Brain microvascular endothelial cell (primary cell): ENCODE measurements around the gene FH.

Source experiments
- DNase-seq: peaks from one replicate; pipeline ENCODE4 v3.0.0-alpha.2; 2020
- H3K27ac ChIP-seq: fragments of 250-450 bp; sonication (Bioruptor Pico); 2 replicates; pipeline ENCODE4 v1.5.1; 2020; ENCODE audit warnings: mild to moderate bottlenecking, moderate library complexity
- H3K27me3 ChIP-seq: fragments of 250-450 bp; sonication (Bioruptor Pico); replicated peaks from 2 replicates; pipeline ENCODE4 v1.5.1; 2020; ENCODE audit warnings: mild to moderate bottlenecking
- H3K36me3 ChIP-seq: fragments of 250-450 bp; sonication (Bioruptor Pico); replicated peaks from 2 replicates; pipeline ENCODE4 v1.5.1; 2020; ENCODE audit warnings: mild to moderate bottlenecking
- H3K4me3 ChIP-seq: 2 replicates; pipeline ENCODE4 v1.5.1; 2011; ENCODE audit warnings: low read depth, mild to moderate bottlenecking, control low read depth, low read length, moderate library complexity
- in situ Hi-C: cut with HindIII; loops from 2 replicates; pipeline ENCODE4 v1.10.0; 2017; ENCODE audit warnings: low sequenced_read_pairs, low pct_ligation_motif_present
- TF ChIP-seq, protein P1 (sequence below): IDR thresholded peaks from 2 replicates; pipeline ENCODE4 v1.5.1; 2011; ENCODE audit warnings: low read depth, mild to moderate bottlenecking, moderate library complexity, low read length, control low read depth, inconsistent platforms; ENCODE audit errors: missing control alignments

The FH gene

DNA sequence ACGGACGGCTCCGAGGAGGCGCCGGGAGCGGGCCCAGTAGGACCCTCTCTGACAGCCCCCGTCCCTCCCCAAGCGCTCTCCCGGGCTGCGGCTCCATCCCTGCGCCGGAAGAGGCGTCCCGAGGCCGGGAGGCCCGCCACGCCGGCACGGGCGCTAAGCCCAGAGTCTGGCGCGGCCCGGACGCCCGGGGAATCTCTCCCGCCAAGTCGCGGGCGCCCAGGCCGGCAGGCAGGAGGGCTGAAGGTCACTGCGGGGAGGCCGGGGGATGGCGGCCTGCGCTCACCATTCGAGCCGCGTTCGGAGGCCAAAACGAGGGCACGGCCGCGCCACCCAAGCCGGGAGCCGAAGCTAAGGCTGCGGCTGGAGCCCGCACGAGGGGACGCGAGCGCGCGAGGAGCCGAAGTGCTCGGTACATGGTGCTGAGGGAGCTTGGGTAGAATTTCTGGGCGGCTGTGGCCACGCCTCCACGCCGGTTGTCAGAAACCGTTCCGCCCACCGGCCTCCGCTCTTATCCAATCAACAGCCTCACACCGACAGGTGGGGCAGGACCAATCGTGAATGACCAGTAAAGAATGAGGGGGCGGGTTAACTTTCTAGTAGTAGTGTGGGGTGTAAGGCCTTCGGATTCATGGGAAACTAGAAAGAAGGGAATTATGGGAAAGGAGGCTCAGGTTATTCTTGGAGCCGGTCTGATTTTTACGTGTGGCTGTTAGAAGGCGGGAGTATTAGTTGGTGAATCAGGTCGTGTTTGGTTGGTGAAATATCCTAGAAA, at the start of gene FH:
Gene FH (minus strand): TSS at position 448 of the 772 bp plus-strand sequence. CDS start 33 bp downstream, at position 415.
- peaks cover 8% of the 10 kb centered on the region for H3K27me3 ChIP-seq
- no peaks in the 10 kb centered on the region for H3K36me3 ChIP-seq
- H3K4me3 ChIP-seq: peak within 1 kb of the TSS; percentile 83
- in situ Hi-C loops: no loop called here
- peak within 1 kb of the TSS; percentile 57 for H3K27ac ChIP-seq
- TF ChIP-seq, protein P1, sequence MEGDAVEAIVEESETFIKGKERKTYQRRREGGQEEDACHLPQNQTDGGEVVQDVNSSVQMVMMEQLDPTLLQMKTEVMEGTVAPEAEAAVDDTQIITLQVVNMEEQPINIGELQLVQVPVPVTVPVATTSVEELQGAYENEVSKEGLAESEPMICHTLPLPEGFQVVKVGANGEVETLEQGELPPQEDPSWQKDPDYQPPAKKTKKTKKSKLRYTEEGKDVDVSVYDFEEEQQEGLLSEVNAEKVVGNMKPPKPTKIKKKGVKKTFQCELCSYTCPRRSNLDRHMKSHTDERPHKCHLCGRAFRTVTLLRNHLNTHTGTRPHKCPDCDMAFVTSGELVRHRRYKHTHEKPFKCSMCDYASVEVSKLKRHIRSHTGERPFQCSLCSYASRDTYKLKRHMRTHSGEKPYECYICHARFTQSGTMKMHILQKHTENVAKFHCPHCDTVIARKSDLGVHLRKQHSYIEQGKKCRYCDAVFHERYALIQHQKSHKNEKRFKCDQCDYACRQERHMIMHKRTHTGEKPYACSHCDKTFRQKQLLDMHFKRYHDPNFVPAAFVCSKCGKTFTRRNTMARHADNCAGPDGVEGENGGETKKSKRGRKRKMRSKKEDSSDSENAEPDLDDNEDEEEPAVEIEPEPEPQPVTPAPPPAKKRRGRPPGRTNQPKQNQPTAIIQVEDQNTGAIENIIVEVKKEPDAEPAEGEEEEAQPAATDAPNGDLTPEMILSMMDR: no peak
- DNase-seq: peak; percentile 99

DNA sequence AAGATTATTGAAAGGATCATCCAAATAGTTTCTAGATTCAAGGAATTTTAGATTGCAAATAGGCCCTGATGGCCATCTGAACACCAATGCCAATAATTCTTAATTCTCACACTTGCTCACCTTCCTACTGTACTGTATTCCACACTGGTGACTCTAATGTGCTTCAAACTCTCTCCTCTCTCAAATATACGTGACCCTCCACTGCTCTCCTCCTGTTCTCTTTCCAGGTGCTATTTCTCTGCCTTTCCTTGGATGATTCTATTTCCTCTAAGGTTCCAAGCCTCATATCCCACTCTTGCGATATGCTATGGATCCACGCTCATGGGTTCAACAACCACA, 41.3 kb upstream of the FH start:
- DNase-seq: no peak
- no peaks in the 10 kb centered on the region for H3K27me3 ChIP-seq
- in situ Hi-C loops: no loop called here
- no peaks in the 10 kb centered on the region for H3K36me3 ChIP-seq
- TF ChIP-seq, protein P1: no peak
- no peak overlapping the region for H3K27ac ChIP-seq
- no peak overlapping the region for H3K4me3 ChIP-seq

DNA sequence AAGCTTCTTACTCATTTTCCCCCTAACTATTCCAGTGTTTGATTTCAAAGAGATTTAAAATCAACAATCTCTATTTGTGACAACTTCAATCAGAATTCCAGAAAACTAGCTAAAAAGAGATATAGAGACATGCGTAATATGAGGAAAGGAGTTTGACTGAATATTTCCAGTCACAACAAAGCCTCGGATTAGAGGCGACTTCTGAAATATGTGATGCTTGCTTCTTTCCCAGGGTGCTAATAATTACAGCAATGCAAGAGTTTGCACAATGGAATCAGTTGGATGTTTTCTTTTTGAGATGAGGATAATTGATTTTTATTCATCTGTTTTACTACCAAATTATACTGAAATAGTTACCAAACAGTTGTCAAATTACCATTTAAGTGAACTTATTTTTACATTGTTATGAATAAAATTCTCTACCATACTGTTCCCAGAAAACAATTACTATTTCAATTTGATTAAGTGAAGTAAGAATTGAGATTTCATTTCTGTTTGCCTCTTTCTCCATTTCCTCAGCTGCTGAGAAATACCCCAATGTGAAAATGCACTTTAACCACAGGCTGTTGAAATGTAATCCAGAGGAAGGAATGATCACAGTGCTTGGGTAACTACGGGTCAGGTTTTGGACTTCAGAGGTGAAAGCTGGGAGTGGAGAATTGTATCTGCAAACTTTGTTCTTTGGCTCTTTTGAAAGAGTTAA, 40.7 kb upstream of the FH start:
- TF ChIP-seq, protein P1: no peak

DNA sequence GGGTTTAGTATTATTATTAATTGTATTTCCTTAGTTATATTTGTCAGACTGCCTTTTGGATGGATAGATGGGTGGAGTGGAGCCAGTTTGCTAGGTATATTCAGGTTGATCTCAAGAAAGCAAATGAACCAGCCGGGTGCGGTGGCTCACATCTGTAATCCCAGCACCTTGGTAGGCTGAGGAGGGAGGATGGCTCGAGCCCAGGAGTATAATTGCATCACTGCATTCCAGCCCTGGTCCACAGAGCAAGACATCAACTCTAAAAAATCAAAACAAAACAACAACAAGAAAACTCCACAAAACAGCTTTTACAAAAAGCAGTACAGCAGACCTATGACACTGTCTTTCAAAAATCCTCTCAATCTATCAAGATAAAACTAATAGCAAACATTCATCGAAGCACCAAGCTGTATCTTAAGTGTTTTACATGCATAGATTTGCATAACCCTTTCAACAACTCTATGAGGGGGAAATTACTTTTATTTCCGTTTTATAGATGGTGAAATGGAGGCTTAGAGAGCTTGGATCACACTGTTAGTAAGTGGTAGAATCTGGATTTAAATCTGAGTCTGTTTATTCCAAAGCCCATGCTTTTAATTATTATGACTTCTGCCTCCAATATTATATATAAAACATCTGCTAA, 38.1 kb upstream of the FH start:
- TF ChIP-seq, protein P1: no peak
- DNase-seq: no peak
- in situ Hi-C loops: no loop called here
- Histone ChIP-seq H3K27me3 (no peaks in the 10 kb centered on the region), H3K4me3 (no peak overlapping the region), H3K27ac (no peak overlapping the region), H3K36me3 (no peaks in the 10 kb centered on the region)

More for the DNA sequence above, 40.7 kb upstream of the FH start:
- in situ Hi-C loops: no loop called here
- DNase-seq: no peak
- H3K36me3 ChIP-seq: no peaks in the 10 kb centered on the region
- H3K4me3 ChIP-seq: no peak overlapping the region
- no peak overlapping the region for H3K27ac ChIP-seq
- H3K27me3 ChIP-seq: no peaks in the 10 kb centered on the region

DNA sequence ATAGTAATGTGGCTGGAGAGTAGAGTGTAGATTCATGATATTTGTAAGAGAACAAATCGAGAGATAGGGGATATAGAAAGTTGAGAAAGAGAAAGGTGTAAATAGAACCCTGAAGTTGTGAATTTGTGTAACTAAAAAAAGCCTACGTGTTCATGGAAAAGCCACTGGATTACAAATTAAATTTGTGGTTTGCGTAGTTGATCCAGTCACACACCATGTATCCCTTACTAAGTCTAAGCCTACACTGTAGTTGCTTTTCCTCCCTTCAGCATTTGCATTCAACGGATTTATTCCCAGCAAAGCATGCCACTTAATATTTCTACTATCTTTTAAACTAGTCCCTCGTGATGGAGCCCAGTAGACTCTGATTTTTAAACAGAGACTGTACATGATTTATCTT, 37.5 kb upstream of the FH start:
- TF ChIP-seq, protein P1: no peak
- Histone ChIP-seq H3K27me3 (no peaks in the 10 kb centered on the region), H3K36me3 (no peaks in the 10 kb centered on the region), H3K27ac (no peak overlapping the region), H3K4me3 (no peak overlapping the region)
- no peak for DNase-seq
- in situ Hi-C loops: no loop called here
